K562 (cell line): ENCODE data around the gene PTPN7. TPM values are rescaled to one million over a fixed set of nuclear protein-coding genes. Genes with fewer than 3 reads are reported as not detected.

Experiments used
- ATAC-seq: fragments of 200-7000 bp; cut with Tn5 transposase; 3 replicates; pipeline ENCODE4 v1.9.1; 2020; ENCODE audit warnings: moderate library complexity
- BruUV-seq: library from RNA; stranded (reverse); fragments of 400-500 nt; replicated peaks from 2 replicates; lab custom pipeline; 2021; lab: Mats Ljungman, UMichigan
- CTCF ChIA-PET: fragments of 300-600 bp; formaldehyde crosslinking; extraction: SDS; loops from one replicate; lab custom pipeline; 2021; ENCODE audit warnings: low intra/inter-chr PET ratio; lab: Yijun Ruan, JAX
- POLR2A ChIA-PET: fragments of 300-600, 350-650 bp; sonication (Branson Sonifier 250); formaldehyde crosslinking; extraction: SDS; loops from one replicate; lab custom pipeline; 2021; ENCODE audit warnings: antibody characterized with exemption, inconsistent platforms; lab: Yijun Ruan, JAX
- DNase-seq, 4 experiments: peaks; one replicate each; pipeline versions ENCODE4 v3.0.0 to v3.0.0-alpha.2; 2011 to 2018; ENCODE audit warnings: low spot score in 3 of 4, mixed read lengths in 3 of 4; ENCODE audit errors: extremely low read depth in 1 of 4
- FAIRE-seq: peaks from 2 replicates; lab custom pipeline; 2011; peaks lifted over from hg19 to GRCh38; lab: Jason Lieb, UNC
- H2AFZ ChIP-seq: 2 replicates; pipeline ENCODE4 v1.6.0; 2011; ENCODE audit warnings: low read depth, low read length, control low read depth, inconsistent platforms
- H3K27ac ChIP-seq: fragments of 200-600 bp; 3 replicates; pipeline ENCODE4 v1.8.0; 2011; ENCODE audit warnings: low read depth, mild to moderate bottlenecking, control low read depth, inconsistent platforms, low read length, moderate library complexity, mixed read lengths; ENCODE audit errors: extremely low read depth
- H3K27me3 ChIP-seq, 2 experiments: fragments of 300-600 bp in 1 of 2; 2 replicates in 1 of 2; 3 replicates in 1 of 2; pipeline versions ENCODE4 v1.6.0 to v1.8.0; 2011; ENCODE audit warnings: inconsistent platforms in 2 of 2, low read length in 2 of 2, mild to moderate bottlenecking in 1 of 2, mixed read lengths in 1 of 2, moderate library complexity in 1 of 2; ENCODE audit not compliant: control insufficient read depth in 2 of 2, insufficient read depth in 2 of 2
- H3K36me3 ChIP-seq: fragments of 300-600 bp; 3 replicates; pipeline ENCODE4 v1.8.0; 2011; ENCODE audit warnings: mild to moderate bottlenecking, low read length, inconsistent platforms; ENCODE audit not compliant: control insufficient read depth, insufficient read depth
- H3K4me1 ChIP-seq, 2 experiments: fragments of 200-600 bp in 1 of 2; replicated peaks in 1 of 2; 2 replicates in 1 of 2; 3 replicates in 1 of 2; pipeline versions ENCODE4 v1.5.1 to v1.8.0; 2011; ENCODE audit warnings: inconsistent platforms in 2 of 2, low read length in 2 of 2, mild to moderate bottlenecking in 1 of 2, mixed read lengths in 1 of 2, moderate library complexity in 1 of 2; ENCODE audit not compliant: control insufficient read depth in 2 of 2, insufficient read depth in 2 of 2
- H3K4me2 ChIP-seq: 2 replicates; pipeline ENCODE4 v1.6.1; 2011; ENCODE audit warnings: low read length, control low read depth, inconsistent platforms, mixed read lengths; ENCODE audit not compliant: insufficient read depth
- H3K4me3 ChIP-seq: fragments of 200-600 bp; sonication (generic), shearing (Covaris generic); 2 replicates; pipeline ENCODE4 v1.5.1; 2016; ENCODE audit warnings: control low read depth, inconsistent platforms
- H3K79me2 ChIP-seq: fragments of 200-600 bp; 3 replicates; pipeline ENCODE4 v1.8.0; 2011; ENCODE audit warnings: low read length, inconsistent platforms; ENCODE audit not compliant: control insufficient read depth, insufficient read depth
- H3K9ac ChIP-seq, 2 experiments: 2 replicates each; pipeline versions ENCODE4 v1.6.0 to v1.6.1; 2011; ENCODE audit warnings: low read depth in 2 of 2, low read length in 2 of 2, control low read depth in 1 of 2, inconsistent platforms in 1 of 2, mild to moderate bottlenecking in 1 of 2, mixed read lengths in 1 of 2; ENCODE audit not compliant: insufficient read depth in 1 of 2
- H3K9me1 ChIP-seq: one replicate; pipeline ENCODE4 v1.6.0; 2011; ENCODE audit warnings: inconsistent platforms, mild to moderate bottlenecking, low read length, moderate library complexity; ENCODE audit not compliant: control insufficient read depth, insufficient read depth
- H3K9me3 ChIP-seq: replicated peaks from 2 replicates; pipeline ENCODE4 v1.5.1; 2011; ENCODE audit warnings: low read depth, low read length, inconsistent platforms; ENCODE audit not compliant: control insufficient read depth, insufficient read depth
- H4K20me1 ChIP-seq: replicated peaks from 2 replicates; pipeline ENCODE4 v1.6.1; 2011; ENCODE audit warnings: low read length, inconsistent platforms, mixed read lengths; ENCODE audit not compliant: control insufficient read depth, insufficient read depth
- ARNT ChIP-seq, 2 experiments: fragments of 450-650 bp; IDR thresholded peaks; 2 replicates each; pipeline ENCODE4 v1.6.1; 2016; ENCODE audit warnings: mild to moderate bottlenecking in 1 of 2
- BMI1 ChIP-seq: fragments of 150-350 bp; IDR thresholded peaks from 2 replicates; pipeline ENCODE4 v1.6.1; 2014; ENCODE audit warnings: low read length
- CBX1 ChIP-seq: sonication (generic); IDR thresholded peaks from 2 replicates; pipeline ENCODE4 v1.6.1; 2016; ENCODE audit warnings: antibody characterized with exemption, low read depth, mild to moderate bottlenecking
- CXXC5 ChIP-seq: fragments of 250-450 bp; sonication (Bioruptor Pico); IDR thresholded peaks from 2 replicates; pipeline ENCODE4 v1.8.0; 2022; ENCODE audit warnings: inconsistent platforms, mild to moderate bottlenecking, moderate library complexity
- HDAC3 ChIP-seq: fragments of 450-650 bp; IDR thresholded peaks from 2 replicates; pipeline ENCODE4 v1.6.1; 2018; ENCODE audit warnings: borderline replicate concordance, mild to moderate bottlenecking, moderate library complexity; ENCODE audit not compliant: partially characterized antibody
- MAZ ChIP-seq, 2 experiments: fragments of 450-650 bp in 1 of 2; sonication (generic) in 1 of 2; formaldehyde crosslinking; IDR thresholded peaks in 1 of 2; conservative IDR thresholded peaks in 1 of 2; 2 replicates each; pipeline versions ENCODE4 v1.4.0 to v1.5.0; 2020; ENCODE audit warnings: mild to moderate bottlenecking in 1 of 2, missing genetic modification reagents in 1 of 2
- NCOA6 ChIP-seq: fragments of 450-650 bp; IDR thresholded peaks from 2 replicates; pipeline ENCODE4 v1.6.1; 2017; ENCODE audit warnings: mild to moderate bottlenecking
- NFIX ChIP-seq: fragments of 250-450 bp; sonication (Bioruptor Pico); IDR thresholded peaks from 2 replicates; pipeline ENCODE4 v1.4.0; 2020; ENCODE audit warnings: low read depth, mild to moderate bottlenecking, moderate library complexity
- NR2C2 ChIP-seq, 2 experiments: fragments of 200-800 bp in 1 of 2; sonication (Bioruptor generic) in 1 of 2; sonication (generic) in 1 of 2; formaldehyde crosslinking in 1 of 2; IDR thresholded peaks; 2 replicates each; pipeline versions ENCODE4 v1.6.1 to v1.8.0; 2016 to 2022; ENCODE audit warnings: mild to moderate bottlenecking in 1 of 2, missing compliant biosample characterization in 1 of 2, missing genetic modification characterization in 1 of 2, missing genetic modification reagents in 1 of 2
- POU5F1 ChIP-seq: fragments of 150-350 bp; IDR thresholded peaks from 2 replicates; pipeline ENCODE4 v1.6.1; 2014; ENCODE audit warnings: borderline replicate concordance, low read length, low read depth, mild to moderate bottlenecking; ENCODE audit not compliant: partially characterized antibody
- RBM15 ChIP-seq: fragments of 200-400 bp; formaldehyde crosslinking; IDR thresholded peaks from 2 replicates; pipeline ENCODE4 v1.6.1; 2018; ENCODE audit warnings: mild to moderate bottlenecking, low read length, moderate library complexity; ENCODE audit not compliant: insufficient read depth
- RFX7 ChIP-seq: fragments of 250-450 bp; sonication (Bioruptor Pico); IDR thresholded peaks from 2 replicates; pipeline ENCODE4 v1.5.1; 2021; ENCODE audit warnings: mild to moderate bottlenecking
- SIN3A ChIP-seq, 2 experiments: fragments of 150-350 bp in 1 of 2; IDR thresholded peaks; 2 replicates each; pipeline ENCODE4 v1.6.1; 2011 to 2016; ENCODE audit warnings: borderline replicate concordance in 2 of 2, low read depth in 2 of 2, low read length in 2 of 2, mild to moderate bottlenecking in 2 of 2, moderate library complexity in 2 of 2; ENCODE audit not compliant: control insufficient read depth in 1 of 2
- TBP ChIP-seq: optimal IDR thresholded peaks from 2 replicates; pipeline ENCODE3; 2011; ENCODE audit warnings: low read depth, low read length, improper control_type of control experiment
- TRIM28 ChIP-seq: fragments of 450-650 bp; IDR thresholded peaks from 2 replicates; pipeline ENCODE4 v1.6.1; 2017
- ZBTB8A ChIP-seq: fragments of 450-650 bp; IDR thresholded peaks from 2 replicates; pipeline ENCODE4 v1.6.1; 2018; ENCODE audit warnings: mild to moderate bottlenecking, moderate library complexity; ENCODE audit not compliant: partially characterized antibody
- ZC3H8 ChIP-seq: fragments of 450-650 bp; IDR thresholded peaks from 2 replicates; pipeline ENCODE4 v1.6.1; 2017
- ZFP36 ChIP-seq: fragments of 150-350 bp; IDR thresholded peaks from 2 replicates; pipeline ENCODE4 v1.6.1; 2018; ENCODE audit warnings: low read length, low read depth; ENCODE audit not compliant: partially characterized antibody
- ZNF41 ChIP-seq: fragments of 250-450 bp; sonication (Bioruptor Pico); conservative IDR thresholded peaks from 2 replicates; pipeline ENCODE4 v1.4.0; 2020; ENCODE audit warnings: mild to moderate bottlenecking
- ZNF431 ChIP-seq: sonication (generic); formaldehyde crosslinking; IDR thresholded peaks from 2 replicates; pipeline ENCODE4 v1.8.0; 2022; ENCODE audit warnings: mild to moderate bottlenecking, missing genetic modification reagents
- ZNF830 ChIP-seq: fragments of 250-450 bp; sonication (Bioruptor Pico); IDR thresholded peaks from 2 replicates; pipeline ENCODE4 v1.5.0; 2021; ENCODE audit warnings: mild to moderate bottlenecking
- WGBS: fragments of 100-300 bp; shearing (Covaris generic); methylation state at CpG from one replicate; pipeline ENCODE4 v1.1.6; 2016; ENCODE audit warnings: low coverage, mixed read lengths; ENCODE audit not compliant: insufficient coverage; ENCODE audit errors: missing lambda C conversion rate; 5-methylcytosine and 5-hydroxymethylcytosine counted together
- in situ Hi-C: fragments of 300-500 bp; cut with MboI; formaldehyde crosslinking; loops from 4 replicates; pipeline ENCODE4 v1.15.0; 2018; ENCODE audit warnings: inconsistent platforms, mixed read lengths
- intact Hi-C: fragments of 100-400 bp; cut with micrococcal nuclease; formaldehyde crosslinking; loops from 2 replicates; pipeline ENCODE4 v1.14.2; 2022
- polyA plus RNA-seq, 8 experiments: library from polyadenylated mRNA; depleted of rRNA in 4 of 8; stranded (reverse) in 5 of 8; unstranded in 3 of 8; fragments of >200 nt; fragmentation: Nextera tagmentation in 2 of 8; fragmentation: Illumina TruSeq in 1 of 8; extraction: Ambion mirVana in 2 of 8; extraction: Trizol in 1 of 8; gene quantifications; 2 replicates each; pipeline versions ENCODE4 v1.2.1 to v1.2.3, GENCODE V29; 2011 to 2014; ENCODE audit warnings: inconsistent platforms in 1 of 8, missing spikeins in 1 of 8
- total RNA-seq, 7 experiments: library from RNA; depleted of rRNA in 6 of 7; stranded (reverse); fragments of >200 nt in 6 of 7; fragmentation: Illumina TruSeq in 2 of 7; extraction: Trizol in 2 of 7; gene quantifications; 2 replicates each; pipeline versions ENCODE4 v1.2.1 to v1.2.3, GENCODE V29; 2011 to 2021; ENCODE audit warnings: low replicate concordance in 1 of 7
- TF ChIP-seq, protein P1 (sequence below): fragments of 450-650 bp; formaldehyde crosslinking; IDR thresholded peaks from 2 replicates; pipeline ENCODE4 v1.4.0; 2022; ENCODE audit warnings: mild to moderate bottlenecking, moderate library complexity

PTPN7 gene
- total and polyA plus RNA-seq, 9 of the 15 experiments (the other 6 are each of a cell fraction or from before 2014, with no cell fraction given): 18.7 to 144 (median 120) TPM

DNA sequence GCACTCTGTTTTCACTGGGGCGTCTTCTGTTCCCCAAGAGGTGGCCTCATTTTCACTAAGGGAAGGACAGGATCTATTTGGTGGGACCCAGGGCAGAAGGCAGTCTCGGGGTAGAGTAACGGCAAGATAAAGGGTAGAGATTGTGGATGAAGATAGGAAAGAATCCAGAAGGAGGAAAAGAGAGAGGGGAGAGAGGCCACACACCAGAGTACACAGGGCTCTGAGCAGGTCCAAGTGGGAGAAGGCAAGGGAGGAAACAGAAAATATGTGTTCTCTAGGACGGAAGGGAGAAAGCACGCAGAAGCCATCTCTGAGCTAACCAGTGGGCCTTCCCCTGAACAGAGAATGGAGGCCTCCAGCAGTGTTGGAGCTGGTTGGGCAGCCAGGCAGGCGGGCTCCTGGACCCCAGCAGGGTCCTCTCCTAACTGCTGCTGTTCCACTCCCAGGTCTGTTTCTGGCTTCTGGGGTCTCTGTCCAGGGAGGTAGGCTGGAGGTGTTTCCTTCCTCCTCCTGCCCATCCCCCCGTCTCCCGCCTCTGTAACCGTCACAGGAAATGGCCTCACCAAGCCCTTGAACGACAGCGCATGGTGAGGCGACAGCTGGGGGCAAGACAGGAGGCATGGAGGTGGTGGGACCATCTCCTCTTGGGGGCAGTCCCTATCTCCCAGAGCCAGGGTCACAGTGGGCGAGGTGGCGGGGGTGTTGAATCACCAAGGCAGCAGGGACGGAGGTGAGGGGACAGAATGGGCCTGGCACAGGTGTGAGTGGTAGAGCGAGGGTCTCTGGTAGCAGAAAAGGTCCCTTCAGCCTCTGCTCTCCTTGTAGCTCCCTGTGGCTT is 649 bp downstream of the PTPN7 start:
- peaks cover 78 to 92% of the 10 kb centered on the region in 2 experiments for H3K4me1 ChIP-seq
- peak; percentile 35 for ATAC-seq
- no peaks in the 10 kb centered on the region for H3K9me3 ChIP-seq
- peak overlapping the region; percentile 90 for H3K4me2 ChIP-seq
- no TSS peak for BruUV-seq
- peak overlapping the region; percentile 89 to 91 for H3K9ac ChIP-seq
- FAIRE-seq: peak; percentile 64
- H3K79me2 ChIP-seq: peaks cover 97% of the 10 kb centered on the region
- peaks cover 41% of the 10 kb centered on the region for H3K36me3 ChIP-seq
- POLR2A ChIA-PET: interaction anchor here (0.6 to 3.2 kb wide), 8 partner anchors 10 to 626 kb away, joined by 3 to 19 read pairs (median 4); no protein-coding TSS in a partner anchor
- 8% methylated on average over 16 of the region's 16 CpGs for WGBS
- in situ Hi-C loops (no loop called here), intact Hi-C loops (loop anchor here (10.0 kb wide), 1 partner anchor 645 kb away; the partner anchor contains the start of gene KDM5B)
- no peaks in the 10 kb centered on the region for H3K9me1 ChIP-seq
- H4K20me1 ChIP-seq: no peaks in the 10 kb centered on the region
- H3K27ac ChIP-seq: peak overlapping the region; percentile 99
- CTCF ChIA-PET: no interaction called here
- peak; percentile 58 to 89 (median 70) for DNase-seq
- no peaks in the 10 kb centered on the region for H3K27me3 ChIP-seq
- peak overlapping the region; percentile 82 for H2AFZ ChIP-seq
- peak overlapping the region; percentile 57 for H3K4me3 ChIP-seq
- no peak for TF ChIP-seq POU5F1
- TF ChIP-seq RBM15: no peak
- no peak for TF ChIP-seq NCOA6
- peak; percentile 58; the same call in 1 of the 2 replicates for TF ChIP-seq TRIM28
- TF ChIP-seq, protein P1, sequence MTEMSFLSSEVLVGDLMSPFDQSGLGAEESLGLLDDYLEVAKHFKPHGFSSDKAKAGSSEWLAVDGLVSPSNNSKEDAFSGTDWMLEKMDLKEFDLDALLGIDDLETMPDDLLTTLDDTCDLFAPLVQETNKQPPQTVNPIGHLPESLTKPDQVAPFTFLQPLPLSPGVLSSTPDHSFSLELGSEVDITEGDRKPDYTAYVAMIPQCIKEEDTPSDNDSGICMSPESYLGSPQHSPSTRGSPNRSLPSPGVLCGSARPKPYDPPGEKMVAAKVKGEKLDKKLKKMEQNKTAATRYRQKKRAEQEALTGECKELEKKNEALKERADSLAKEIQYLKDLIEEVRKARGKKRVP (CRISPR knock-in tag): peak; percentile 8; the same call in 1 of the 2 replicates
- 0 out of 2 replicates have a peak, but pooled peaks have one; percentile 14 for TF ChIP-seq RFX7 (CRISPR knock-in tag)
- no peak for TF ChIP-seq ZBTB8A
- TF ChIP-seq HDAC3: peak; percentile 39
- 0 out of 2 replicates have a peak, but pooled peaks have one; percentile 68 for TF ChIP-seq ZC3H8
- peak; percentile 48; the same call in 1 of the 2 replicates for TF ChIP-seq ZNF830 (CRISPR knock-in tag)
- no peak for TF ChIP-seq ZFP36
- TF ChIP-seq MAZ (CRISPR knock-in tag; conservative IDR thresholded peaks at IDR 0.05 in 1 of 2, IDR thresholded peaks at IDR 0.05 in 1 of 2): peak; percentile 71 to 83; a peak in 3 of 4 replicates
- TF ChIP-seq BMI1: no peak
- no peak; the same call in none of the 2 replicates for TF ChIP-seq CXXC5 (CRISPR knock-in tag)
- TF ChIP-seq ZNF431: peak; percentile 67; the same call in 1 of the 2 replicates
- peak; percentile 2; the same call in 1 of the 2 replicates for TF ChIP-seq ZNF41 (CRISPR knock-in tag)
- TF ChIP-seq SIN3A (IDR thresholded peaks at IDR 0.05; ENCODE audit: borderline replicate concordance in 2 of 2, control insufficient read depth in 1 of 2, low read depth in 2 of 2, low read length in 2 of 2): peak in 1 of 2 experiments; percentile 43; a peak in 1 of 4 replicates
- peak; percentile 14; the same call in 1 of the 2 replicates for TF ChIP-seq NR2C2 (CRISPR knock-in tag; IDR thresholded peaks at IDR 0.05)
- TF ChIP-seq NR2C2 (tag; IDR thresholded peaks at IDR 0.05): peak; percentile 58
- TF ChIP-seq ARNT (IDR thresholded peaks at IDR 0.05): peak in 1 of 2 experiments; percentile 58; a peak in 3 of 4 replicates
- peak; percentile 72 for TF ChIP-seq TBP
- 0 out of 2 replicates have a peak, but pooled peaks have one; percentile 13 for TF ChIP-seq CBX1
- TF ChIP-seq NFIX (CRISPR knock-in tag): no peak
